ENCODE data around the gene CDK8.
A peak's percentile ranks its signal among the peaks of the same experiment; 100 is the strongest.

Gene CDK8

DNA sequence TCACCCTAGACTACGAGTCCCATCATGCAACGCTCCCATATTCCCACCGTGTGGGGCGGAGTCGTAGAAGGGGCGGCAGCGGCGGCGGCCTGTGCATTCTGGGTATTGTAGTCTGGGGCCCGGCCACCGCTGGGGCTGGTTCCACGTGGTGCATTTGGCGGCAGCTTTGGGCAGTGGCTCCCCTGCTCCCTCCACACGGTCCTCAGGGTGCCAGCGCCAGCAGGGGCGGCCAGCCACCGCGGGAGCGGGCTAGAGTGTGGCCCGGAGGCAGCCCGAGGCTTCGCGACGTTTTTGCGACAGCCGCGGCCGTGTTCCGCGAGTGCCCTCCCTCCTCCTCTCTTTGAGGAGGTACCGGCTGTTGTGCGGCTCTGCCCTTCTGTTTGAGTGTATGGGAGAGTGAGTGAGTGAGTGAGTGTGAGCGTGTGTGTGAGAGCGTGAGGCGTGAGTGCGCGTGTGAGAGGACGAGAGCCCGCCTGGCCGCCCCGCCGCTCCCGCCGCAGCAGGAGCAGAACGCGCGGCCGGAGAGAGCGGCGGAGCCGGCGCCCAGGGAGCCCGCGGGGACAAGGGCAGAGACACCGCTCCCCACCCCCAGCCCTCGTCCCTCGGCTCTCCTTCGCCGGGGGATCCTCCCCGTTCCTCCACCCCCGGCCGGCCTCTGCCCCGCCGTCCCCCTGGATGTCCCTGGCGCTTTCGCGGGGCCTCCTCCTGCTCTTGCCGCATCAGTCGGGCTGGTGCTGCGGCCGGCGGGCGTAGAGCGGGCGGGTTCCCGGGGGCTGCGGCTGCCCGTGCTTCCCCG is at the start of gene CDK8:
Gene CDK8, plus strand, starts transcription at position 343 of the 796 bp plus-strand sequence. CDS start 513 bp downstream, outside the sequence.
- DNase-seq (ENCODE audit: extremely low read depth in 1 of 2, low read depth in 1 of 2) = peak; percentile 73 to 77

DNA sequence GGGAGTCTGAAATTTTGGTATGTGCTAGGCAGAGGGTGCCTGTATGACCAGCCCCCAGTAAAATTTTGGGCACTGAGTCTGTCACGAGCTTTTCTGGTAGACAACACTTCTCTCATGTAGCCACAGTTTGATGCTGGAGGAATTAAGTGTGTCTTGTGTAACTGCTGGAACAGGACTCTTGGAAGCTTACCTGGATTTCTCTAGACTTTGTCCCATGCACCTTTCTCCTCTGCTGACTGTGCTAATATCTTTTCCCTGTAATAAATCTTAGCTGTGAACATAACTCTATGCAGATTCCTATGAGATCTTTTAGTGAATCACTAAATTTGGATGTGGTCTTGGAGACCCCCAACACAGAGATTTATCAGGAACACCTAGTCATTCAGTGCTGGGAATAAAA is 45.6 kb upstream of the CDK8 start:
- DNase-seq (ENCODE audit: extremely low read depth in 1 of 2, low read depth in 1 of 2) = no peak

DNA sequence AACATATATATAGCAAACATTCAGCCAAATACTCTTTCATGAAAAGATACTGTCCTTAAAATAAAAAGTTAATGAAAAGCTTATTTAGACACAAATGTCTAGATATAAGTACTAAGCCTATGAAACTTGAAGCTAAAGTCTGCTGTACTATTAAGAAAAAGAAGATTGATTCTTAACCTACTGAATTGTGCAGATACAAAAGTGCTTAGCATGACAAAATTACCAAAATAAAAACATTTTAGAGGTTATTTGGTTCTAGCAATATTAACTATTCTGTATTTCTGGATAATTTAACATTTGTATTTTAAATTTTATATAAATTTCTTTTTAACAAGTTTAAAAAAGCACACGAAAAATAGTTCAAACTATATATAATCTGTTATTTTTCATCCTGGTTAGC is 40.6 kb upstream of the CDK8 start:
- DNase-seq (ENCODE audit: extremely low read depth in 1 of 2, low read depth in 1 of 2) = no peak

DNA sequence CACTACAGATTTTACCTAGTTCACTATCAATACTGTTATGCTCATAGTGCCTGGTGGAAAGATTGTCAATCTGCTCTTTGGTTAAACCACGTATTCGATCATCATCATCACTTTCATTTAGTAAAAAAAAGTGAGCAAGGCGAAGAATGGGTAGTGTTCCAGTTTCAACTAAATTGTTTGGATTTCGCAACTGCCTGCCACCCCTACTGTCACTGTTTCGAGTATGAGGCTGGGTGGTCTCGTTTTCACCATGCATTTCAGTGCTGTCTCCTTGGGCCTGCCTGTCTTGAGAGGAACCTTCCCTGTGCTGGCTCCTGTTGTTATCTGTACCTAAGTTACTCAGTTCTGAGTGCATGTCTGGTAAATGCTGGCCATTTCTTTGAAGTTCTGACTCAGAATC is 39.9 kb upstream of the CDK8 start:
- DNase-seq (ENCODE audit: extremely low read depth in 1 of 2, low read depth in 1 of 2) = no peak

DNA sequence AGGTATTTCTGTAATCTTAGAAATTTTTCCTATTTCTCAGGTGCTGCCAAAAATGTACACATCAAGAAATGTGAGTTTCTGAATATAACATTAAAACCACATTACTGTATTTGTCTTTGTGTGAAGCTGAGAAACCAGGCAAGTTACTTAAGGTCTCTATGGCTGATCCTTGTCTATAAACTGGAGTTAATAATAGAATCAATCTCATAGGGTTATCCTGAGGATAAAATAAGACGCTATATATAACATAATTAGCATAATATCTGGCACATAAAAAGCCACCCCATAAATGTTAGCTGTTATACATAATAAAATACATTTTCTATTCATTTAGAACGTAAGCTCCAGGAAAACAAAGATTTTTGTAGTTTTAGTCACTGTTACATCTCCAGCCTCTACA is 37.9 kb upstream of the CDK8 start:
- DNase-seq (ENCODE audit: extremely low read depth in 1 of 2, low read depth in 1 of 2) = no peak

DNA sequence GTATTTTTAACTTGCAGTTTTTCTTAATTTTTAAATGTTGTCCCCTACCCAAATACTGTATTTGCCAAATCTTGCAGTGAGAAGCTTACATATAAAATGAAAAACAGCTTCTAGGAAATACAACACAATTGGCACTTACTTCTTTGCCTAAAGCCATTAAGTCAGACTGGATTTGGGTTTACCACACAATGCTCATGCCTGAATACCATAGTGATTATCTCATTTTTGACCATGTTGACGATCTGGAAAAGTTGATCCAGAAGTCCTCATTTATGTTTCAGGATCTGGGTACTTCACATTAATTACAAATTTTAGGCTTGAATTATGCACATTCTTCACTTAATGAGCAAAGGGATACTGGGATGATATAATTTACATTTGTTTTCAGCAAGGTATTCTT is 34.2 kb upstream of the CDK8 start:
- DNase-seq (ENCODE audit: extremely low read depth in 1 of 2, low read depth in 1 of 2) = no peak

DNA sequence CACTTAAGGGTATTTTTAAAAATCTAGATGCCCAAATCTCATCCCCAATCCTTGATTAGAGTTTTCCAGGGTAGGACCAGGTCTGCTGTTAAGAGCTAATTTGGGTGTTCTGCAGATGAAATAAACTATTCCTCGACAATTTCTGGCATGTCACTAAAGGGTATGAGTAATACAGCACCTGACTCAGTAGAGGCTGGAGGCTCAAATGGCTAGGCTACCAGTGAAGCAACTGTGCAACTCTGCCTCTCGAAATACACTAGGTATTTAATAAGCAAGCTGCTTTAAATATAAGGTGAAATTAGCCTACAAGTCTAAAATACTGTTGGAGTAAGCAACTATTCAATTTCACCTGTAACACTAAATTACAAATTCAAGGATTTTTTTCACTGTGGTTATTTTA is 33.4 kb upstream of the CDK8 start:
- DNase-seq (ENCODE audit: extremely low read depth in 1 of 2, low read depth in 1 of 2) = no peak

DNA sequence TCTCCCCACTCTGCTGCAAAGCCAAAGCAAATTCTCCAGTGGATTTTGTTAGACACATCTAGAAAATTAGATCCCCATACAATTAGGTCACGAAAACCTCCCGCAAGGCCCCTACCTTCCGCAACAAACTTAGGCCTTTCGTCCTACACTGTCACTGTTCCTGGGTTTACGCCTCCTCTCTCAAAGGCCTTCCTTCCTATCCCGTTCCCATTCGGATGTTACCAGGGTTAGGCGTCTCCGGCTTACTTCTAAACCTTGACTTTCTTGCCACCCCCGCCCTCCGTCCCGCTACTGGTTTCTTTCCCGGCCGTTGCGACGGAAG is 32.6 kb upstream of the CDK8 start:
- no peak for DNase-seq (ENCODE audit: extremely low read depth in 1 of 2, low read depth in 1 of 2)

DNA sequence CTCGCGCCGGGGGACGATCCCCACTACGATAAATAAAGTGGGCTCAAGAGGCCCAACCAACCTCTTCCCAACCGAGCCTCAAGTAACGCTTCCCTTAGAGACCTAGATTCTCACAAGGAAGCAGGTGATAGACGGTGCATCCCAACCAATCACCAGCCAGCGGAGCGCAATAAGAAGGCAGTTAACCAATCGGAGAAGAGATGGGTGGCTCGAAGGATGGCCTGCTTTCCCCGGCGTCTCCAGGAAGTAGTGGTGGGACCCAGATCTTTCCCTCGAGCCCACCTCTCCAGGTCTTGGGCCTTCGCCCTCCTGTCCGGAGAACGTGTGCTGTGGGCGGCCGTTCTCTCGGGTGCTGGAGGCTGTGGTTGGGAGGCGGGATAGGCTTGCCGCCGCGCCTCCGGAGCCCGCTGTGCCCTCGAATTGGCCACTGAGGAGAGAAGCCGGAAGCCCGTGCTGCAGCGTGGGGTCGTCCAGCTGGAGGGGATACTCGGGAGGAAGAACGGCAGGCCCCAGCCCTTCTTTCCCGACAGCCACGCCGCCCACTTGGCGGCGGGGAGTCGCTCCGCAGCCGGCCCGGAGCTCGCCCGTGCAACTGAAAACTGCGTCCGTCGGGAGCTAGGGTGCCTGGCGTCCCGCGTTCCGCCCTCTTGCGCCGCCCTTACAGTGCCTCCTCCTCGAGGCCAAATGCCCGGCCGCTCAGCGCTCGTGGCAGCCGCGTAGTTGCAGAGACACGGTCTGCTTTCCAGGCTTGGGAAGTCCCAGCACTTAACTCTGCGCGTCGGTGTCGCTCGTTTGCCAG is 32.0 kb upstream of the CDK8 start, which contains the start of gene RNF6:
Gene RNF6, minus strand, starts transcription at position 594 of the 799 bp plus-strand sequence. CDS start 2,665 bp downstream, outside the sequence.
- DNase-seq (ENCODE audit: extremely low read depth in 1 of 2, low read depth in 1 of 2) = peak; percentile 71 to 83

DNA sequence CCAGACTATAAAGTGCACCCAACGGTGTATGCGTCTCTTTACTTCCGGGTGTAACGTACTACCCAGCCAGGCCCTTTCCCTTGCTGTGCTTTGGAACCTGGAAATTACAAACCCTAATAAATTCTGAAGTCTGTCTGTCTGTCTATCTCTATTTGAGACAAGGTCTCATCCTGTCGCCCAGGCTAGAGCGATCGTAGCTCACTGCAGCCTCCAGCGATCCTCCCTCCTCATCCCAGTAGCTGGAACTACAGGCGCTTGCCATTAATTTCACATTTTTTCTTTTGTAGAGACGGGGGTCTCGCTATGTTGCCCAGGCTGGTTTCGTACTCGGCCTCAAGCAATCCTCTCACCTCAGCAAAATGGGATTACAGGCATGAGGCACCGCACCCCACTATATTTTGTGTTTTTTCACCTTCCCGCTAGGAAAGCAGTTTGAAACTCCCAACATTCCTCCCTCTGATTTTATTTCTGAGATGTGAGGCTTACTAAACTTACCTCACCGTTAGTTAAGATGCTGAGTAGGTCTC is 31.3 kb upstream of the CDK8 start:
- no peak for DNase-seq (ENCODE audit: extremely low read depth in 1 of 2, low read depth in 1 of 2)

DNA sequence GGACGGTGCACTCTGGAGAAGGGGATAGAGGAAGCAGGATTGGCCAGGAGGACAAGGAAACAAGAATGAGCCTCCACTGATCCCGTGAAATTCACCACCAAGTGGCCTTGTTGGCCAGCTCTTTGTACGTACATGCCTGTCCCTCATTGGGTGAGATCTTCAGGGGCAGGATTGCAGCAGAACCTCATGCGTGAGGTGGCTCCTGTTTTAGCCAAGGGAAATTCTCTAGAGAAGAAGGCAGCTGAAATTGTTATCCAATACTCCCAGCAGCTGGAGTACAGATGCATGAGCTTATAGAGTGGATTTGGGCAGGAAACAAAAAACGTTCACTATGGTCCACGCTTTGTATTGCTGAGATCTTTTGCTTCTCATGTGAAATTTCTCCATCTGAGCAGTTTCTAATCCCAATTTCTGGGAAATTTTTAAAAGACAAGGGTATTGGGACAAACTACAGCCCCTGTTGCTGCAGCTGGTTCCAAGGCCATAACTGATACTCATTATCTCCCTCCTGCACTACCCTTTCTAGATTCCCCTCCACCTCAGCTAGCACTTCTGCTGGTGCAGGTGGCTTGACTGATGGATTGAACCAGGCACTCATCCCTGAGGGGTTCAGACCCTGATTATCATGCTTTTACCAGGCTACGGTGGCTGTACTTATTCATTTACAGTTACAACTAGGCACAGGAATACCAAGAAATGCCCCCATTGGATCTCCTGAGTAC is 27.9 kb upstream of the CDK8 start:
- no peak for DNase-seq (ENCODE audit: extremely low read depth in 1 of 2, low read depth in 1 of 2)

DNA sequence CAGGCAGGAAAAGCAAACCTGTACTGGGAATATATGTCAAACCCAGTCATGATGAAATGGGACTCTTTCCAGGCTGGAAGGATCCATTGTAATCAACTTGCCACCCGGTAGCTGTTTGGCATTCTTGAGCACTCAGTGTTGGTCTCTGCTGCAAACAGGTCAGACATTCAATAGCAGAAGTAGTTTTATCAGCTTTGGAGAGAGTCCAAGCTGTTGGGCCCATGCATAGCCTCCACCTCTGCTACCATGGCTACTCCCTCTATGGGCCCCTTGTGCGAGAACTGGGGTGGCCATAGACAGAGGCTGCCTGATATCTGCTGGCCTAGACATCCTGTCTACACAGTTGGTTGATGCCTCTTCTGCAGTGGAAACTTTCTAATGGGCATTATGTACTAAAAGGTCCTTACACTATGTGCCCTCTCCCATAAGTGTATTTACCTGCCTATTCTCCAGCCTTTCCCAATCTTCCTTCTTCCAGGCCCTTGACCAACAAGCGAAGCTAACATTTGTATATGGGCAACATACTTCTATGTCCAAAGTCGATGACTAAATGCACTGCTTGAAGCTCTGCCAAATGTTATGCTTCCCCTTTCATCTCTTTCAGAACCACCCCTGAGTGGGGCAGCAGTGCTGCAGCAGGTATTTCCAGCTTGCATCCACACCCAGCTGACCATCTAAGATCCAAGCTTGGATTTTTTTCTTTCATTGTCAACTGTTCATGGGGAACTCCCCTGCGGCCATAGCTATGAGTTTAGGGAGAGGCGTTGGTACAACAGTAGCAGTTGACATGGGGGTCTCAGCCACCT is 26.6 kb upstream of the CDK8 start:
- no peak for DNase-seq (ENCODE audit: extremely low read depth in 1 of 2, low read depth in 1 of 2)

DNA sequence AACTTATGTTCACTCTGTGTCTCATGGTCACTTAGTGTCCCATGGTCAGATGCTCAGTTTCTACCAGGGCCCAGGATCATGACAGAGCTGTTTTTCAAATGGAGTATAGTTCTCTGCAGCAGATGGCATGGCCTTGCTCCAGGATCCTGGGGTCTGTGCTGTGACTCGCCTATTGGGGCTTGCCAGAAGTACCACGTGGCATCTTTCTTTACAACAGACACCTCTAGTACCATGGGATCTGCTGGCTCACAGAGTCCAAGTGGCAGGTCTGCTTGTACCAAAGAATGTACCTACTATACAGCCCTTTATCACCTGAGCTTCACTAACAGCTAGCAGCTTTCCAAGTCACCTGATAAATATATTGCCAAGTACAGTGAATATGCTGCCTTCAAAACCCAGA is 25.8 kb upstream of the CDK8 start:
- DNase-seq (ENCODE audit: extremely low read depth in 1 of 2, low read depth in 1 of 2) = no peak

DNA sequence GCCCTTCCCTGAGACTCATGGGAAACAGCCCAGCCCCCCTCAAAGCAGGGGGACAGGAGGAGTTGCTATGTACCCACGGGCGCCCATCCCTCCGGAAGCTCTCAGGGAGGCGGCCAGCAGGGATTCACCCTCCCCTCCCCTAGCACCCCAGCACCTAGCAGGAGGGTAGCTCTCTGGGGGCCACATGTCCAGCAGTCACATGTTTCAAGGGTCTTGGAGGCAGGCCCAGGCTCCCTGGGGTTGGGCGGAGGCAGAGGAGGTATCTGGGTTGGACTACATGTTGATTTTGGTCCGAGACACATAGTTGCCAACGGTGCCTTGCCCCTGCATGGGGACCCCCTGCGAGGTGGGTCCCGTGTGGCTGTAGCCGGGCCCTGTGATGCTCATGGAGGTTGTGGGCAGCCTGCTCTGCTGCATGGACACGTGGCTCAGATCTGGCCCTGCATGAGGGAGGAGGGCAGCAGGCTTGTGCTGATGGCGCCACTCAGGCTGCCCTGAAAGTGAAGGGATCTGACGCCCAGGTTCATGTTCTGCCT is 24.8 kb upstream of the CDK8 start:
- DNase-seq (ENCODE audit: extremely low read depth in 1 of 2, low read depth in 1 of 2) = no peak

DNA sequence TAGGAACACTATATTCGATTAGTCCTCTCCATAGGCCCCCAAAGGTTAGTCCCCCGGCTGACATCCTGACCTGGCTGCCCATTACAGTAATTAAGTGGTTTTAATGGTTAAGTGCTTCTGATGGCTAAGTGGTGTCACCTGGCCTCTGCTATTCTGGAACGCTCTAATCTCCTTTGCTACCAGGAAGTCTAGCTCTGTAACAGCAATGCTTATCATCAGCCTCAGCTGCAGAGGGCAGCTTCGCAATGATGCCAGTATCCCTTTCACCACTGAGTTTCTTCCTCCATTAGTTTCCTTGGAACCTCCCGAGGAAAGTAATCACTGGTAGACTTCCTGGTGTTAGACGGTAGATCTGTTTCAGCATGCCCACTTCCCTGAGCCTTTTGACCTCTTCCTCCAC is 23.2 kb upstream of the CDK8 start:
- no peak for DNase-seq (ENCODE audit: extremely low read depth in 1 of 2, low read depth in 1 of 2)

DNA sequence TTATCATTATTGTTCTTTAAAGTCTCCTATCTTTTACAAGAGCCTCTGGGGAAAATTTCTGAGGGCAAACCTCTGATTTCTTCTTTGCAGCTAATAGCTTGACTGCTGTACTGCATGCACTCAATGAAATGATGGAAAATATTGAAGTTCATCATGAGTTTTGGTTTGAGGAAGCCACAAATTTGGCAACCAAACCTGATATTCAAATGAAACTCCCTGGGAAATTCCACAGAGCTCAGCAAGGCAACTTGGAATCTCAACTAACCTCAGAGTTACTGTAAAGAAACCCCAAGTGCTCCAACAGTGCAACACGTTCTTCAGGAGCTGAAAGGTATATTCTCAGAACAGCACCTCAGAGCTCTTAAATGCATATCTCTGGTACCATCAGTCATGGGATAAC is 17.6 kb upstream of the CDK8 start:
- DNase-seq (ENCODE audit: extremely low read depth in 1 of 2, low read depth in 1 of 2) = no peak

DNA sequence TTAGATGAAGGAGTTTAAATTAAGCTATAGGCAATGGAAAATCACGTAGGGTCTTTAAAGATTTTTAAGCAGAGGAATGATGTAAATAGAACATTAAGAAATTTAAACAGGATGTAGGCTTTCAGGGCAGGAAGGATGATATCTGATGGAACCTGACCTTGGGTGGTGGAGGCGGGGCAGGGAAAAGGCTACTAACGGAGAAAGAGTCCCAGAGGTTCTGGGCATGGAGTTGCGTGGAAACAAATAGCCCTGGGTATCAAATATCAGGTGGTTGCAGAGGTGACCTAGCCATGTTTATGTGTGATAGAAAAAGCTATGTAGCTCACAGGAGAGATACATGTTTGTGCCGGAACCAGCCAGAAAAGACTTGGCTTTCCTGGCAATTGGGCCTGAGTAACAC is 7.8 kb upstream of the CDK8 start:
- DNase-seq (ENCODE audit: extremely low read depth in 1 of 2, low read depth in 1 of 2) = no peak

DNA sequence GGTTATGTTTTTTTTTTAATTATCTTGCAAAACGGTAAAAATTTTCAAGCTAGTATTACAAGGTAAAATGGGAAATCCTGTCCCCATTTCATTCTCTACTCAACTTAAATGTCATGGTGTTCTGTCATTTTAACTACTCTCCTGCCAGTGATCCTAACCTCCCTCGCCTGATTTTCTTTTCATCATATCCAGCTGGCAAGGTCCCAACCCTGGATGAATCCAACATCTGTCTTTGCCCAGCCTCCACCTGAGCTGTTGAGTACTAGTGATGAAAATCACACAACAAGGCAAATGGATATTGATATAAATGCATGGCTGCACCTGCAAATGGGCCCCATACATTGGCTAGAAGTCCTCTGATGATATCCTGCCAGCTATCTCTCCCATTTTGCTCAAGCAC is 6.9 kb upstream of the CDK8 start:
- DNase-seq (ENCODE audit: extremely low read depth in 1 of 2, low read depth in 1 of 2) = no peak

DNA sequence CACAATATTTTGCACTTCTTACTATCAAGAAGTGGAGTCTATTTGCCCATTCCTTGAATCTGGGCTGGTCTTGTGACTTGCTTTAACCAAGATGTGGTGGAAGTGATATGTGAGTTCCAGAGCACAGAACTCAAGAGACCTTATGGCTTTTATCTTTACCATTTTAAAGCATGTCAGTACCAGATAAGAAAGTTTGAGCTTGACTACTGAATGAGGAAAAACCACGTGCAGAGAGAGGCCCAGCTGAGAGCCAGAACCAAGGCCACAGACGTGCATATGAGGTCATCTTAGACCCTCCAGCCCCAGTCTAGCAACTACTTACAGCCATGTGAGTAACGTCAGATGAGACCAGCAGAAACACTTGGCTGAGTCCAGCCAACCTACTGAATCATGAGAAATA is 6.3 kb upstream of the CDK8 start:
- DNase-seq (ENCODE audit: extremely low read depth in 1 of 2, low read depth in 1 of 2) = no peak

DNA sequence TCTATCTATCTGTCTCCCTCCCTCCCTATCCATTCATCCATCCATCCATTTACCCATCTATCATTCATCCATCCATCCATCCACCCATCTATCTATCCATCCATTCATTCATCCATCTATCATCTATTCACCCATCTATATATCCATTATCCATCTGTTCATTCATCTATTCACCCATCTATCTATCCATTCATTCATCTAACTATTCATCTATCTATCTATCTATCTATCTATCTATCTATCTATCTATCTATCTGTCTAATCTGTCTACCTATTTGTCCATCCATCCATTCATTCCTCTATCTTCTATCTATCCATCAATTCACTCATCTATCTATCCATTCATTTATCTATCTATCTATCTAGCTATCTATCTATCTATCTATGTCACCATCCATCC is 4.4 kb upstream of the CDK8 start:
- no peak for DNase-seq (ENCODE audit: extremely low read depth in 1 of 2, low read depth in 1 of 2)

Measured in activated CD8-positive, alpha-beta memory T cell treated with anti-CD3 and anti-CD28 coated beads for 1 hour (primary cell).